H1 (cell line): Measurements from ENCODE around the gene TTBK2. TPM values are rescaled to one million over a fixed set of nuclear protein-coding genes. Genes with fewer than 3 reads are reported as not detected.

Experiments used
- CTCF ChIA-PET: fragments of 300-600 bp; sonication (Branson Sonifier 250); formaldehyde crosslinking; loops from one replicate; lab custom pipeline; 2021; ENCODE audit not compliant: partially characterized antibody; lab: Charles Lee
- POLR2A ChIA-PET: fragments of 300-600 bp; sonication (Branson Sonifier 250); formaldehyde crosslinking; loops from one replicate; lab custom pipeline; 2021; ENCODE audit warnings: inconsistent platforms; ENCODE audit not compliant: partially characterized antibody; lab: Charles Lee
- DNase-seq, 2 experiments: peaks; one replicate each; pipeline versions ENCODE4 v3.0.0 to v3.0.0-alpha.2; 2010 to 2022; ENCODE audit warnings: low spot score in 2 of 2, low read depth in 1 of 2, mixed read lengths in 1 of 2
- FAIRE-seq: peaks from 2 replicates; lab custom pipeline; 2011; peaks lifted over from hg19 to GRCh38; lab: Jason Lieb, UNC
- H2AFZ ChIP-seq: 2 replicates; pipeline ENCODE4 v1.8.1; 2012; ENCODE audit warnings: low read length, inconsistent platforms
- H2AK5ac ChIP-seq: 2 replicates; pipeline ENCODE4 v1.6.1; 2013; ENCODE audit warnings: low read depth, low read length
- H2BK120ac ChIP-seq: replicated peaks from 2 replicates; pipeline ENCODE3; 2013; ENCODE audit warnings: low read depth, low read length, inconsistent platforms
- H2BK12ac ChIP-seq: 2 replicates; pipeline ENCODE4 v1.6.1; 2013; ENCODE audit warnings: low read depth, low read length
- H2BK15ac ChIP-seq: 2 replicates; pipeline ENCODE4 v1.6.1; 2013; ENCODE audit warnings: low read length
- H2BK20ac ChIP-seq: 2 replicates; pipeline ENCODE4 v1.6.1; 2013; ENCODE audit warnings: low read length
- H2BK5ac ChIP-seq: 2 replicates; pipeline ENCODE4 v1.6.1; 2013; ENCODE audit warnings: low read depth, low read length
- H3K14ac ChIP-seq: 2 replicates; pipeline ENCODE4 v1.6.1; 2013; ENCODE audit warnings: inconsistent platforms; ENCODE audit not compliant: insufficient read length
- H3K18ac ChIP-seq: 2 replicates; pipeline ENCODE4 v1.6.1; 2013; ENCODE audit warnings: low read length; ENCODE audit errors: extremely low read depth
- H3K23ac ChIP-seq: 2 replicates; pipeline ENCODE4 v1.6.1; 2013; ENCODE audit warnings: inconsistent platforms; ENCODE audit not compliant: insufficient read length
- H3K23me2 ChIP-seq: 2 replicates; pipeline ENCODE4 v1.6.1; 2013; ENCODE audit warnings: low read depth, low read length
- H3K27ac ChIP-seq: 2 replicates; pipeline ENCODE4 v1.6.1; 2011; ENCODE audit warnings: low read depth, low read length, inconsistent platforms
- H3K27me3 ChIP-seq, 4 experiments: replicated peaks in 1 of 4; 1 replicate in 1 of 4; 2 replicates in 3 of 4; pipeline versions ENCODE4 v1.6.1 to v1.8.1; 2011 to 2013; ENCODE audit warnings: low read length in 3 of 4, mild to moderate bottlenecking in 3 of 4, inconsistent platforms in 2 of 4, mixed read lengths in 2 of 4, moderate library complexity in 1 of 4; ENCODE audit not compliant: control insufficient read depth in 3 of 4, insufficient read depth in 3 of 4; ENCODE audit errors: extremely low read depth in 1 of 4
- H3K36me3 ChIP-seq, 4 experiments: 2 replicates each; pipeline versions ENCODE4 v1.6.1 to v1.8.1; 2011 to 2013; ENCODE audit warnings: mild to moderate bottlenecking in 4 of 4, low read length in 3 of 4, moderate library complexity in 2 of 4, control low read depth in 1 of 4, inconsistent platforms in 1 of 4; ENCODE audit not compliant: insufficient read depth in 4 of 4, control insufficient read depth in 2 of 4
- H3K4ac ChIP-seq: replicated peaks from 2 replicates; pipeline ENCODE3; 2013; ENCODE audit warnings: low read length, low read depth, mixed read lengths, inconsistent platforms; ENCODE audit not compliant: insufficient read length
- H3K4me1 ChIP-seq, 4 experiments: replicated peaks in 1 of 4; 1 replicate in 1 of 4; 2 replicates in 3 of 4; pipeline versions ENCODE4 v1.6.1 to v1.8.1; 2011 to 2013; ENCODE audit warnings: low read length in 3 of 4, inconsistent platforms in 2 of 4, mixed read lengths in 1 of 4; ENCODE audit not compliant: insufficient read depth in 4 of 4, control insufficient read depth in 3 of 4
- H3K4me2 ChIP-seq, 2 experiments: 2 replicates each; pipeline versions ENCODE4 v1.6.1 to v1.8.1; 2011 to 2013; ENCODE audit warnings: low read depth in 2 of 2, low read length in 2 of 2, control low read depth in 1 of 2, inconsistent platforms in 1 of 2, mild to moderate bottlenecking in 1 of 2; ENCODE audit not compliant: insufficient read depth in 1 of 2
- H3K4me3 ChIP-seq, 4 experiments: fragments of 200-600, 300-600 bp in 1 of 4; sonication (generic), shearing (Covaris generic), sonication (Bioruptor Twin) in 1 of 4; 2 replicates each; pipeline versions ENCODE4 v1.5.1 to v1.8.1; 2011 to 2016; ENCODE audit warnings: low read length in 4 of 4, low read depth in 3 of 4, control low read depth in 2 of 4, inconsistent platforms in 2 of 4, mild to moderate bottlenecking in 2 of 4, mixed read lengths in 1 of 4, moderate library complexity in 1 of 4; ENCODE audit not compliant: insufficient read depth in 2 of 4; ENCODE audit errors: extremely low read depth in 1 of 4
- H3K56ac ChIP-seq: replicated peaks from 2 replicates; pipeline ENCODE3; 2013; ENCODE audit warnings: low read depth, mild to moderate bottlenecking, mixed read lengths, low read length, inconsistent platforms; ENCODE audit not compliant: insufficient read length
- H3K79me1 ChIP-seq: 2 replicates; pipeline ENCODE4 v1.6.1; 2013; ENCODE audit warnings: low read depth, low read length, control low read depth
- H3K79me2 ChIP-seq, 2 experiments: 2 replicates each; pipeline versions ENCODE4 v1.6.1 to v1.8.1; 2012 to 2013; ENCODE audit warnings: low read length in 2 of 2, mild to moderate bottlenecking in 2 of 2, inconsistent platforms in 1 of 2; ENCODE audit not compliant: insufficient read depth in 2 of 2, control insufficient read depth in 1 of 2
- H3K9ac ChIP-seq, 4 experiments: replicated peaks in 1 of 4; 1 replicate in 1 of 4; 2 replicates in 3 of 4; pipeline versions ENCODE4 v1.6.1 to v1.8.1; 2011 to 2013; ENCODE audit warnings: low read depth in 3 of 4, low read length in 3 of 4, control low read depth in 2 of 4, mild to moderate bottlenecking in 2 of 4, moderate library complexity in 2 of 4, inconsistent platforms in 1 of 4; ENCODE audit errors: extremely low read depth in 1 of 4
- H3K9me3 ChIP-seq, 2 experiments: 2 replicates each; pipeline versions ENCODE4 v1.6.1 to v1.8.1; 2012 to 2013; ENCODE audit warnings: mild to moderate bottlenecking in 2 of 2, moderate library complexity in 2 of 2, control low read depth in 1 of 2, inconsistent platforms in 1 of 2, low read depth in 1 of 2, low read length in 1 of 2, mixed read lengths in 1 of 2; ENCODE audit not compliant: insufficient read depth in 2 of 2
- H4K20me1 ChIP-seq, 2 experiments: replicated peaks in 1 of 2; 2 replicates each; pipeline versions ENCODE3 to v1.8.1; 2011 to 2013; ENCODE audit warnings: inconsistent platforms in 2 of 2, low read length in 2 of 2, mild to moderate bottlenecking in 1 of 2; ENCODE audit not compliant: insufficient read depth in 2 of 2, control insufficient read depth in 1 of 2
- H4K5ac ChIP-seq: 2 replicates; pipeline ENCODE4 v1.6.1; 2013; ENCODE audit warnings: low read length, low read depth, mixed read lengths, inconsistent platforms; ENCODE audit not compliant: insufficient read length
- H4K8ac ChIP-seq: 2 replicates; pipeline ENCODE4 v1.8.0; 2013; ENCODE audit warnings: mild to moderate bottlenecking, moderate library complexity, low read length, inconsistent platforms; ENCODE audit not compliant: insufficient read depth; ENCODE audit errors: extremely low read depth
- H4K91ac ChIP-seq: replicated peaks from 2 replicates; pipeline ENCODE3; 2013; ENCODE audit warnings: low read length, mixed read lengths, inconsistent platforms; ENCODE audit not compliant: insufficient read length
- ATF2 ChIP-seq: IDR thresholded peaks from 2 replicates; pipeline ENCODE4 v1.6.1; 2012; ENCODE audit warnings: low read length, inconsistent platforms
- BACH1 ChIP-seq: IDR thresholded peaks from 2 replicates; pipeline ENCODE4 v1.6.1; 2012; ENCODE audit warnings: low read length, improper control_type of control experiment
- BCL11A ChIP-seq, 2 experiments: IDR thresholded peaks; one replicate each; pipeline ENCODE4 v1.6.1; 2011; ENCODE audit warnings: low read depth in 2 of 2, low read length in 2 of 2, mild to moderate bottlenecking in 2 of 2
- GTF2F1 ChIP-seq: IDR thresholded peaks from 2 replicates; pipeline ENCODE4 v1.6.1; 2012; ENCODE audit warnings: low read depth, low read length, improper control_type of control experiment, borderline replicate concordance
- POU5F1 ChIP-seq: IDR thresholded peaks from 2 replicates; pipeline ENCODE4 v1.6.1; 2011; ENCODE audit warnings: low read depth, mild to moderate bottlenecking, low read length, moderate library complexity
- RXRA ChIP-seq: IDR thresholded peaks from 2 replicates; pipeline ENCODE4 v1.6.1; 2011; ENCODE audit warnings: low read depth, mild to moderate bottlenecking, low read length, moderate library complexity; ENCODE audit not compliant: insufficient read depth
- SP2 ChIP-seq: IDR thresholded peaks from 2 replicates; pipeline ENCODE4 v1.6.1; 2012; ENCODE audit warnings: mild to moderate bottlenecking, low read length, inconsistent platforms
- WGBS, 2 experiments: shearing (Covaris generic) in 1 of 2; methylation state at CpG; one replicate each; pipeline versions ENCODE4 v1.1.6 to v1.1.7; 2013 to 2015; ENCODE audit warnings: low lambda C conversion rate in 2 of 2, mixed read lengths in 2 of 2, inconsistent platforms in 1 of 2, low coverage in 1 of 2, missing lambda C conversion rate in 1 of 2; ENCODE audit not compliant: insufficient replicate concordance in 2 of 2, insufficient coverage in 1 of 2, insufficient read length in 1 of 2; ENCODE audit errors: extremely low coverage in 1 of 2, missing lambda C conversion rate in 1 of 2; 5-methylcytosine and 5-hydroxymethylcytosine counted together
- polyA plus RNA-seq, 7 experiments: library from polyadenylated mRNA; depleted of rRNA in 3 of 7; stranded (reverse) in 5 of 7; unstranded in 2 of 7; fragments of >200 nt in 5 of 7; fragments of 200-250 nt in 2 of 7; gene quantifications; 1 replicate in 5 of 7; 2 replicates in 1 of 7; 4 replicates in 1 of 7; pipeline versions ENCODE4 v1.2.1 to v1.2.3, GENCODE V29; 2011 to 2013; ENCODE audit warnings: missing spikeins in 2 of 7, mixed read lengths in 2 of 7
- total RNA-seq: library from RNA; stranded (reverse); fragmentation: NEBNext Ultra II Directional; extraction: Animal tissue kit (Norgen Biotek cat#: 25700); gene quantifications from 2 replicates; pipeline ENCODE4 v1.2.1, GENCODE V29; 2021

Gene TTBK2
- total and polyA plus RNA-seq, 2 of the 8 experiments (the other 6 are each of a cell fraction or from before 2014, with no cell fraction given): 2.7 to 18.2 TPM

DNA sequence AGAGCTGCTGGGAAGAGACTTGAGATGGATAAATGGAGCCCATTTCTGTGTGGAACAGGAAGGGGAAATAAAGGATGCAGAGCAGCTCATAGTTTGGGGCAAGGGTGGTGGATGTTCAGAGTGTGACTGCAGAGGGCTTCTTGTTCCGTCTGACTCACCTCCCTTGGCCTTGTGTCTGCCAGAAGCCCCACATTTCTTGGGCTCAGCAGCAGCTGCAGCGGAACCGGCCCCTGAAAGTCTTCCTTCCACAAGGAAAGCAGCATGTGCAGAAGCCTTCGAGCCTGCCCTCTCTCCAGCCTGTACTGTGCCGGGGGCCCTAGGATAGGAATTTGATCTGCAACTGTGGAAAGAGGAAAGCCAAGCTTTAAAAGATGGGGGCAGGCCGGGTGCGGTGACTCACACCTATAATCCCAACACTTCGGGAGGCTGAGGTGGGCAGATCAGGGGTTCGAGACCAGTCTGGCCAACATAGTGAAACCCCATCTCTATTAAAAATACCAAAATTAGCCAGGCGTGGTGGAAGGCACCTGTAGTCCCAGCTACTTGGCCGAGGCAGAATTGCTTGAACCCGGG is 195.2 kb downstream of the TTBK2 start:
- Histone ChIP-seq H3K4me1 (peaks cover 0 to 9% (median 6%) of the 10 kb centered on the region in 4 experiments; a peak in 5 of 7 replicates), H3K27ac (no peak overlapping the region), H2AFZ (no peak overlapping the region), H2BK12ac (no peak overlapping the region), H3K4ac (no peak overlapping the region), H2BK120ac (no peak overlapping the region), H3K23ac (no peak overlapping the region), H3K9ac (no peak overlapping the region), H4K20me1 (peaks cover 5 to 6% of the 10 kb centered on the region in 2 experiments), H3K4me2 (no peak overlapping the region), H3K27me3 (no peaks in the 10 kb centered on the region), H4K8ac (no peak overlapping the region), H3K18ac (no peak overlapping the region), H2BK5ac (no peak overlapping the region), H4K91ac (no peak overlapping the region), H2BK20ac (no peak overlapping the region), H2BK15ac (no peak overlapping the region), H3K4me3 (no peak overlapping the region), H2AK5ac (no peak overlapping the region), H3K79me1 (no peaks in the 10 kb centered on the region; the same call in 1 of the 2 replicates), H4K5ac (no peak overlapping the region), H3K36me3 (peaks cover 10 to 44% (median 29%) of the 10 kb centered on the region in 4 experiments), H3K9me3 (no peaks in the 10 kb centered on the region), H3K14ac (no peak overlapping the region), H3K79me2 (no peaks in the 10 kb centered on the region), H3K56ac (no peak overlapping the region), H3K23me2 (0 out of 2 replicates have a peak, but pooled peaks cover 2% of the 10 kb centered on the region)
- ChIA-PET CTCF (interaction anchor here (1.5 to 2.8 kb wide), 2 partner anchors 202 to 220 kb away, joined by 4 to 14 read pairs; no protein-coding TSS in a partner anchor), POLR2A (no interaction called here)
- 88% methylated on average over 12 of the region's 12 CpGs; no CpG with 5 or more reads in 1 of the 2 experiments for WGBS, 2 experiments
- FAIRE-seq: no peak
- TF ChIP-seq RXRA (no peak), POU5F1 (no peak), BACH1 (no peak), ATF2 (no peak), GTF2F1 (no peak), SP2 (no peak), BCL11A (IDR thresholded peaks at IDR 0.05; ENCODE audit: low read depth in 2 of 2, low read length in 2 of 2) (no peak)
- DNase-seq: peak in 1 of 2 experiments; percentile 23
